ENCODE measurements around the gene SAG.

The SAG gene

GRCh38 chr2:233307565-233307964 is at the start of gene SAG:
Gene SAG, plus strand, starts transcription at chr2:233307816. Its CDS starts 1,374 bp downstream, at chr2:233309190.
- DNase-seq: no peak

- DNase-seq: no peak
Observed at GRCh38 chr2:233258211-233258610, 49.4 kb upstream of the SAG start.

- DNase-seq: no peak
Observed at GRCh38 chr2:233259730-233260129, 47.9 kb upstream of the SAG start.

GRCh38 chr2:233260661-233261060 is 47.0 kb upstream of the SAG start:
- DNase-seq: no peak

GRCh38 chr2:233261819-233262555 is 45.6 kb upstream of the SAG start:
- peak; percentile 55 for DNase-seq

GRCh38 chr2:233262562-233262961 is 45.1 kb upstream of the SAG start:
- no peak for DNase-seq

- no peak for DNase-seq
Observed at GRCh38 chr2:233263045-233263570, 44.5 kb upstream of the SAG start.

GRCh38 chr2:233264667-233265066 is 42.9 kb upstream of the SAG start:
- no peak for DNase-seq

- no peak for DNase-seq
Observed at GRCh38 chr2:233265899-233266431, 41.7 kb upstream of the SAG start.

GRCh38 chr2:233266481-233266880 is 41.1 kb upstream of the SAG start:
- no peak for DNase-seq

GRCh38 chr2:233267516-233268245 is 39.9 kb upstream of the SAG start:
- peak; percentile 94 for DNase-seq

- peak; percentile 44 for DNase-seq
Observed at GRCh38 chr2:233270366-233270765, 37.2 kb upstream of the SAG start.

GRCh38 chr2:233270951-233271350 is 36.7 kb upstream of the SAG start:
- DNase-seq: no peak

GRCh38 chr2:233271693-233272092 is 35.9 kb upstream of the SAG start:
- no peak for DNase-seq

GRCh38 chr2:233273120-233273519 is 34.5 kb upstream of the SAG start:
- peak; percentile 77 for DNase-seq

GRCh38 chr2:233275223-233275622 is 32.4 kb upstream of the SAG start:
- DNase-seq: no peak

GRCh38 chr2:233278921-233279320 is 28.7 kb upstream of the SAG start:
- no peak for DNase-seq

GRCh38 chr2:233280114-233280693 is 27.4 kb upstream of the SAG start:
- no peak for DNase-seq

GRCh38 chr2:233281553-233281952 is 26.1 kb upstream of the SAG start:
- DNase-seq: no peak

GRCh38 chr2:233281992-233282603 is 25.5 kb upstream of the SAG start:
- no peak for DNase-seq

- DNase-seq: no peak
Observed at GRCh38 chr2:233285921-233286320, 21.7 kb upstream of the SAG start.

- no peak for DNase-seq
Observed at GRCh38 chr2:233287871-233288270, 19.7 kb upstream of the SAG start.

- no peak for DNase-seq
Observed at GRCh38 chr2:233288663-233289062, 19.0 kb upstream of the SAG start.
